ENCODE data around the gene MSRB1. TPM values are rescaled to one million over a fixed set of nuclear protein-coding genes. Genes with fewer than 3 reads are reported as not detected.

MSRB1 gene
- total and polyA plus RNA-seq, 2 of the 8 experiments (the other 6 are each of a cell fraction or from before 2014, with no cell fraction given), result 28.2 to 51.4 TPM

DNA sequence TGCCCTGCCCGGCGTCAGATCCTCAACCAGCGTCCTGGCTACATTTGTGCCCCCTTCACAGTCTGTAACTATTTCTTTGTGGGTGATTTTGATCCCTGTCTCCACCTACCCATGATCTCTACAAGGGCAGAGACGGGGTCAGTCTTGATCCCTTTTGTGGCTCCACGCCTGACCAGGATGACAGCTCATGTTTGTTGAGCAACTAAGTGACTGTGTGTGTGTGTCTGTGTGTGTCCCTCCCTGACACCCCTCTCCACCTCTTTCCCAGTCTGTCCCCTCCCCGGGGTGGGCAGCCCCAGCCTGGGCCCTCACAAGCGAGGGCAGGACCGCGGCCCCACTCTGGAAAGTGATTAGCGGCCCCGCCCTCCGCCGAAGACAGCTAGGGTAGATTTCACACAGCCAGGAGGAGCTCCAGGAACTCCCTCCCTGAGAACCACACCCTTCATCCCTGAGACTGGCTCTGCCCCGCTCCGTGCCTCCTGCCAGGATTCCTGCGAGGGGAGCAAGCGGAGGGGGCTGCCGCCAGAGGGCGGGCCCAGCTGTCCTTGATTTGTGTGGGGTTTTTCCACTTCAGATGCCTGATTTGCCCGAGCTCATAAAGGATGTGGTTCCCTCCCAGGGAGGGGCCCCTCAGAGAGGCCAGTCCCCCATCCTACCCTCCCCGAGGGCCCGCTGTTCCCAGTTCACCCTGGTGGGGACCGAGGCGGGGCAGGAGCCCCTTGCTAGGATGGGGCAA is 19.5 kb downstream of the MSRB1 start (continued):
- TF ChIP-seq SAP30 (IDR thresholded peaks at IDR 0.05; ENCODE audit: insufficient read depth, insufficient replicate concordance, low read length), result no peak
- no peak for TF ChIP-seq HDAC2 (IDR thresholded peaks at IDR 0.05; ENCODE audit: borderline replicate concordance in 1 of 2, low read depth in 2 of 2, low read length in 2 of 2)
- TF ChIP-seq RNF2 (IDR thresholded peaks at IDR 0.05; ENCODE audit: borderline replicate concordance, low read depth, low read length, missing control alignments, poor library complexity, severe bottlenecking), result no peak
- TF ChIP-seq CTBP2 (IDR thresholded peaks at IDR 0.05; ENCODE audit: borderline replicate concordance, insufficient read depth, insufficient read length, low read length), result no peak
- TF ChIP-seq JUN (IDR thresholded peaks at IDR 0.05; ENCODE audit: low read depth, low read length), result no peak
- TF ChIP-seq, protein P1, sequence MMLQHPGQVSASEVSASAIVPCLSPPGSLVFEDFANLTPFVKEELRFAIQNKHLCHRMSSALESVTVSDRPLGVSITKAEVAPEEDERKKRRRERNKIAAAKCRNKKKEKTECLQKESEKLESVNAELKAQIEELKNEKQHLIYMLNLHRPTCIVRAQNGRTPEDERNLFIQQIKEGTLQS (IDR thresholded peaks at IDR 0.05; ENCODE audit: insufficient read depth, low read depth, low read length), result no peak
- TF ChIP-seq, protein P2, sequence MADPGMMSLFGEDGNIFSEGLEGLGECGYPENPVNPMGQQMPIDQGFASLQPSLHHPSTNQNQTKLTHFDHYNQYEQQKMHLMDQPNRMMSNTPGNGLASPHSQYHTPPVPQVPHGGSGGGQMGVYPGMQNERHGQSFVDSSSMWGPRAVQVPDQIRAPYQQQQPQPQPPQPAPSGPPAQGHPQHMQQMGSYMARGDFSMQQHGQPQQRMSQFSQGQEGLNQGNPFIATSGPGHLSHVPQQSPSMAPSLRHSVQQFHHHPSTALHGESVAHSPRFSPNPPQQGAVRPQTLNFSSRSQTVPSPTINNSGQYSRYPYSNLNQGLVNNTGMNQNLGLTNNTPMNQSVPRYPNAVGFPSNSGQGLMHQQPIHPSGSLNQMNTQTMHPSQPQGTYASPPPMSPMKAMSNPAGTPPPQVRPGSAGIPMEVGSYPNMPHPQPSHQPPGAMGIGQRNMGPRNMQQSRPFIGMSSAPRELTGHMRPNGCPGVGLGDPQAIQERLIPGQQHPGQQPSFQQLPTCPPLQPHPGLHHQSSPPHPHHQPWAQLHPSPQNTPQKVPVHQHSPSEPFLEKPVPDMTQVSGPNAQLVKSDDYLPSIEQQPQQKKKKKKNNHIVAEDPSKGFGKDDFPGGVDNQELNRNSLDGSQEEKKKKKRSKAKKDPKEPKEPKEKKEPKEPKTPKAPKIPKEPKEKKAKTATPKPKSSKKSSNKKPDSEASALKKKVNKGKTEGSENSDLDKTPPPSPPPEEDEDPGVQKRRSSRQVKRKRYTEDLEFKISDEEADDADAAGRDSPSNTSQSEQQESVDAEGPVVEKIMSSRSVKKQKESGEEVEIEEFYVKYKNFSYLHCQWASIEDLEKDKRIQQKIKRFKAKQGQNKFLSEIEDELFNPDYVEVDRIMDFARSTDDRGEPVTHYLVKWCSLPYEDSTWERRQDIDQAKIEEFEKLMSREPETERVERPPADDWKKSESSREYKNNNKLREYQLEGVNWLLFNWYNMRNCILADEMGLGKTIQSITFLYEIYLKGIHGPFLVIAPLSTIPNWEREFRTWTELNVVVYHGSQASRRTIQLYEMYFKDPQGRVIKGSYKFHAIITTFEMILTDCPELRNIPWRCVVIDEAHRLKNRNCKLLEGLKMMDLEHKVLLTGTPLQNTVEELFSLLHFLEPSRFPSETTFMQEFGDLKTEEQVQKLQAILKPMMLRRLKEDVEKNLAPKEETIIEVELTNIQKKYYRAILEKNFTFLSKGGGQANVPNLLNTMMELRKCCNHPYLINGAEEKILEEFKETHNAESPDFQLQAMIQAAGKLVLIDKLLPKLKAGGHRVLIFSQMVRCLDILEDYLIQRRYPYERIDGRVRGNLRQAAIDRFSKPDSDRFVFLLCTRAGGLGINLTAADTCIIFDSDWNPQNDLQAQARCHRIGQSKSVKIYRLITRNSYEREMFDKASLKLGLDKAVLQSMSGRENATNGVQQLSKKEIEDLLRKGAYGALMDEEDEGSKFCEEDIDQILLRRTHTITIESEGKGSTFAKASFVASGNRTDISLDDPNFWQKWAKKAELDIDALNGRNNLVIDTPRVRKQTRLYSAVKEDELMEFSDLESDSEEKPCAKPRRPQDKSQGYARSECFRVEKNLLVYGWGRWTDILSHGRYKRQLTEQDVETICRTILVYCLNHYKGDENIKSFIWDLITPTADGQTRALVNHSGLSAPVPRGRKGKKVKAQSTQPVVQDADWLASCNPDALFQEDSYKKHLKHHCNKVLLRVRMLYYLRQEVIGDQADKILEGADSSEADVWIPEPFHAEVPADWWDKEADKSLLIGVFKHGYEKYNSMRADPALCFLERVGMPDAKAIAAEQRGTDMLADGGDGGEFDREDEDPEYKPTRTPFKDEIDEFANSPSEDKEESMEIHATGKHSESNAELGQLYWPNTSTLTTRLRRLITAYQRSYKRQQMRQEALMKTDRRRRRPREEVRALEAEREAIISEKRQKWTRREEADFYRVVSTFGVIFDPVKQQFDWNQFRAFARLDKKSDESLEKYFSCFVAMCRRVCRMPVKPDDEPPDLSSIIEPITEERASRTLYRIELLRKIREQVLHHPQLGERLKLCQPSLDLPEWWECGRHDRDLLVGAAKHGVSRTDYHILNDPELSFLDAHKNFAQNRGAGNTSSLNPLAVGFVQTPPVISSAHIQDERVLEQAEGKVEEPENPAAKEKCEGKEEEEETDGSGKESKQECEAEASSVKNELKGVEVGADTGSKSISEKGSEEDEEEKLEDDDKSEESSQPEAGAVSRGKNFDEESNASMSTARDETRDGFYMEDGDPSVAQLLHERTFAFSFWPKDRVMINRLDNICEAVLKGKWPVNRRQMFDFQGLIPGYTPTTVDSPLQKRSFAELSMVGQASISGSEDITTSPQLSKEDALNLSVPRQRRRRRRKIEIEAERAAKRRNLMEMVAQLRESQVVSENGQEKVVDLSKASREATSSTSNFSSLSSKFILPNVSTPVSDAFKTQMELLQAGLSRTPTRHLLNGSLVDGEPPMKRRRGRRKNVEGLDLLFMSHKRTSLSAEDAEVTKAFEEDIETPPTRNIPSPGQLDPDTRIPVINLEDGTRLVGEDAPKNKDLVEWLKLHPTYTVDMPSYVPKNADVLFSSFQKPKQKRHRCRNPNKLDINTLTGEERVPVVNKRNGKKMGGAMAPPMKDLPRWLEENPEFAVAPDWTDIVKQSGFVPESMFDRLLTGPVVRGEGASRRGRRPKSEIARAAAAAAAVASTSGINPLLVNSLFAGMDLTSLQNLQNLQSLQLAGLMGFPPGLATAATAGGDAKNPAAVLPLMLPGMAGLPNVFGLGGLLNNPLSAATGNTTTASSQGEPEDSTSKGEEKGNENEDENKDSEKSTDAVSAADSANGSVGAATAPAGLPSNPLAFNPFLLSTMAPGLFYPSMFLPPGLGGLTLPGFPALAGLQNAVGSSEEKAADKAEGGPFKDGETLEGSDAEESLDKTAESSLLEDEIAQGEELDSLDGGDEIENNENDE (IDR thresholded peaks at IDR 0.05; ENCODE audit: insufficient replicate concordance, low read length), result no peak
- TF ChIP-seq EGR1 (IDR thresholded peaks at IDR 0.05; ENCODE audit: borderline replicate concordance, low read depth, low read length), result no peak

Data from H1 (cell line).